ENCODE results near the gene TRIM7.

TRIM7 gene

DNA sequence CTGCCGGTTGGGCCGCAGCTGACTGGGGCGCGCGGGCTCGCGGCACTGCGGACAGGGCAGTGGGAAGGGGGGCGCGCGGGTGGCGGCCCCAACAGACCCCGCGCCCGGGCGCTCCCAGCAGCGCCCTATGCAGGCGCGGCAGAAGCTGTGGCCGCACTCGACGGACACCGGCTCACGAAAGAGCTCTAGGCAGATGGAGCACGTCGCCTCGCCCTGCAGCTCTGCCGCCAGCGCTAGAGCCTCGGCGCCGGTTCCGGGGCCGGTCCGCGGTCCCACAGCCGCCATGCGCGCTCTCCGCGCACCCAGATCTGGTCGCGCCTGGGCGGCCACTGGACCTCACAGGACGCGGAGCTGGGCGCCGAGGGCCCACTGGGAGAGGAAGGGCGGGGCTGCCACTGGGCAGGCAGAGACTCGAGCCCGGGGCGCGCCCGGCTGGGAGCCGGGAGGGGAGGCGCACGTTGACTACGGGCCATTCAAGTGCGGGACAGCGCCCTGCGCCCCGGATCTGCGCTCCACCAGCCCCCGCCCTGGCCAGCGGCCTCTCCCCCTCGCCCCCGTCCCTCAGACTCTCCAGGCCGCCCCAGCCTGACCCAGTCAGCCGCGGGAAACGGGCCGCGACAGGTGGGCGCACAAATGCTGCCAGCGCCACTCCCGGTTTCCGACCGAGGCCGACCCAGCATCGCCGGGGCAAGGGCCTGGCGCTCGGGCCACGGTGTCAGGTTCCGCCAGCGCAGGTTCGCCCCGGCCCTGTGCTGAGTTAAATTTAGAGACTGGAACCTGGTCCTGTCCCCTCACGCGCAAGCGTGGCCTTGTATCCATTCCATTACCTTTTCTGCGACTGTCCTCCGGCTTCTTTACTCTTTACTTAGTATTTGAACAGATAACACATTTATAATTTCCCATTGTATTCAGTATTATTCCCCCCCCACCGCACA is at the start of gene TRIM7:
TSS of gene TRIM7 (minus strand) at position 371 of the 935 bp plus-strand sequence. CDS start at position 285, 86 bp downstream.
- DNase-seq (ENCODE audit: low spot score): no peak

DNA sequence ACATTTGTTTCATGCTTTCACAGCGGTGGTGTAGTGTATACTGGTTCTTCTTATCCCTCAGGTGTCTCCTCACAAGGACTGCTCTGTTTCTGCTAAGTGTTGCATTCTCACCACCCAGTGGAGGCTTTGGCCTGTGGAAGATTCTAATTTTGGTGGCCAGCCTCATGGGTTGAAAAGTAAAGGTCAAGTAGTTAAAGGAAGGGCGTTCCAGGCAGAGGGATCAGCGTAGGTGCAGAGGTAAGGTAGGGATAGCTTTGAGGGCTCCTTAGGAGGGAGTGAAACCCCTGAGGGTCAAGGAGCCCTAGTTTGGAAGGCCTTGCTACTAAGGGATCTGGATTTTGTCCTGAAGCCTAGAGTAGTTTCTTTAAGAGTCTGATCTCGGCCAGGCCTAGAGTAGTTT is 43.3 kb upstream of the TRIM7 start:
- no peak for DNase-seq (ENCODE audit: low spot score)

GRCh38 chr5:181246276-181247049 is 41.5 kb upstream of the TRIM7 start:
- DNase-seq (ENCODE audit: low spot score): peak; percentile 85

GRCh38 chr5:181245427-181246275 is 40.7 kb upstream of the TRIM7 start:
- DNase-seq (ENCODE audit: low spot score): no peak

DNA sequence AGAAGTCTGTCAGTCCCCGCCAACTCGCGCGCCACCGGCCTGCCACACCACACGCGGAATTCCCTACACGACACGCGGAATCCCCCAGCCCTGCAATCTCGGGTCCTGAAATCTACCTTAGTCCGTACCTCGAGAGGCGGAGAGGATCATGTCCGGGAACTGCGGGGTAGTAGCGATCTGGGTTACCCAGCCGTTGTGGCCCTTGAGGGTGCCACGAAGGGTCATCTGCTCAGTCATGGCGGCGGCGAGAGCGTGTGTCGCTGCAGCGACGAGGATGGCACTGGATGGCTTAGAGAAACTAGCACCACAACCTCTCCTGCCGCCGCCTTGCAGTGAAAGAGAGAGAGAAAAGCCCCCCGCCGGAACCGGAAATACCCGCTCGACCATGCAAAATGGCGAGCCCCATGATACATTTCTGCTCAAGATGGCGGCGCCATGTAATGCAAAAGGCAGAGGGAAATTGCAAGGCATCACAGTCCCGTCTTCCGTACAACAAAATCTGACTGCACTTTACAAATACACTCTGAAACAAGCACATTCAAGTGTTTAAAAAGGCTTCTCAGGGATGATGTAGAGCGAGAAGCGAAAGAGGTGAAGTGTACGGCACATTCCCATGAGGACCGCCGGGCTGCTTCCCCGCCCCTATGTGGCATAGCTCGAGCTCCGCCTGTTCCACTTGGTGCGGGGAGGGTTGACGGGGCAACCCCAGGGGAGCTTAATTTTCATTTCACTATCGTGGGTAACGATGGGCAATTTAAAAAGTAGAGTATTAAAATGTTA is 38.8 kb upstream of the TRIM7 start, which contains the start of gene RACK1:
TSS of gene RACK1 (minus strand) at position 343 of the 780 bp plus-strand sequence. CDS start at position 237, 106 bp downstream.
- peak; percentile 85 for DNase-seq (ENCODE audit: low spot score)

GRCh38 chr5:181243018-181243563 is 38.1 kb upstream of the TRIM7 start:
- no peak for DNase-seq (ENCODE audit: low spot score)

DNA sequence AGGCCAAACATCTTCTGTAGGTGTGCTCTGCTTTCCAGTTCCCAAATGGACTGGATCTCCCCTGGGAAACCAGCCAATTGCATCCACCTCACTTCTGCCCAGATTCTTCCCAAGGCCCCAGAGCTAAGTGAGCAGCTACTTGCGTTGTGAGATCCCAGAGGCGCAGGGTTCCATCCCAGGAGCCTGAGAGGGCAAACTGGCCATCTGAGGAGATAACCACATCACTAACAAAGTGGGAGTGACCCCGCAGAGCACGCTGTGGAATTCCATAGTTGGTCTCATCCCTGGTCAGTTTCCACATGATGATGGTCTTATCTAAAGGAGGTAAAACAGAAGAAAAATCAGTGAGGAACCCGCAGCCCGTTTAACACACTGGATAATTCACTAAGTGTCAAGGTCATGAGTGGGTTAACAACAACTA is 37.0 kb upstream of the TRIM7 start:
- no peak for DNase-seq (ENCODE audit: low spot score)

- DNase-seq (ENCODE audit: low spot score): no peak
Observed at GRCh38 chr5:181241393-181241975, 36.5 kb upstream of the TRIM7 start.

DNA sequence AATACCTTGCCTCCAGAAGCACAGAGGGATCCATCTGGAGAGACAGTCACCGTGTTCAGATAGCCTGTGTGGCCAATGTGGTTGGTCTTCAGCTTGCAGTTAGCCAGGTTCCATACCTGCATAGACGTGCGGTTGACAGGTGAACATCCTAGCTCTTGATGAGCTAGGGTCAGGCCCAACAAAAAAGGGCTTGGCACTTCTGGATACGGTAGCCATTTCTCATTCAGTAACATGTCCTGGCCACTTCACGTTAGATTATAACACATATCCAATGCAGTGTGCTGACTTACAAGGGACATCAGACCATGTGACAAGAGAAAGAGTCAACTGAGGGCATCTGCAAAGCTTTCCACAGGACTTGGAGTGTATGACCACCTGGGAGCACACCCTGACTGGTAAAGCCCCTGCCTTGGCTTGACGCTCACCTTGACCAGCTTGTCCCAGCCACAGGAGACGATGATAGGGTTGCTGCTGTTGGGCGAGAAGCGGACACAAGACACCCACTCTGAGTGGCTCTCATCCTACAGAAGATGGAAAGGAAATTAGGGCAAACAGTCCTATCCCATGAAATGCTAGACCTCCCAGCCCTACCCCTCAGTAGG is 34.2 kb upstream of the TRIM7 start:
- DNase-seq (ENCODE audit: low spot score): no peak

DNA sequence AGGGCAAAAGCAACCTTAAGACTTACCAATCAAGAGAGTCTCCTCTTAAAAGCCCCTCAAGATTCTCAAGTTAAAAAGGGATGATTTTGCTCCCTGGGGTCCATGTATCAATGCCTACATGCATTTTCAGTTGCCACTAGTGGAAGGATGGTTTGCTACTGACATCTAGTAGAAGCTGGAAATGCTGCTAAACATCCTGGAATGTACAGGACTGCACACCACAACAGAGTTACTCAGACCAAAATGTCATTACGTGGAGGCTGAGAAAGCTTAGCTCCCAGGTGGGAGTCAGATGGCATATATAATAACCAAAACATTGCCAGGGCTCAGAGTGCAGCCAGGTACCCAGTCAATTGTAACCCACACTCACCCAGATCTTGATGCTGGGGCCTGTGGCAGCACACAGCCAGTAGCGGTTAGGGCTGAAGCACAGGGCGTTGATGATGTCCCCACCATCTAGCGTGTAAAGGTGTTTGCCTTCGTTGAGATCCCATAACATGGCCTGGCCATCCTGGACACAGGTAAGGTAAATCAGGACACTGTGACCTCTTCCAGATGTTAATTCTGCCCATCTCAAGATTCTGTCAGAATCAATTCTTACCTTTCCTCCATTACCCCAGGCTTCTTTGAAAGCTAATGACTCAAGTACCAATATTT is 32.9 kb upstream of the TRIM7 start:
- no peak for DNase-seq (ENCODE audit: low spot score)

- no peak for DNase-seq (ENCODE audit: low spot score)
Observed at GRCh38 chr5:181236954-181237641, 32.1 kb upstream of the TRIM7 start.

- DNase-seq (ENCODE audit: low spot score): no peak
Observed at GRCh38 chr5:181236471-181236870, 31.5 kb upstream of the TRIM7 start.

- no peak for DNase-seq (ENCODE audit: low spot score)
Observed at GRCh38 chr5:181235689-181236366, 30.8 kb upstream of the TRIM7 start.

DNA sequence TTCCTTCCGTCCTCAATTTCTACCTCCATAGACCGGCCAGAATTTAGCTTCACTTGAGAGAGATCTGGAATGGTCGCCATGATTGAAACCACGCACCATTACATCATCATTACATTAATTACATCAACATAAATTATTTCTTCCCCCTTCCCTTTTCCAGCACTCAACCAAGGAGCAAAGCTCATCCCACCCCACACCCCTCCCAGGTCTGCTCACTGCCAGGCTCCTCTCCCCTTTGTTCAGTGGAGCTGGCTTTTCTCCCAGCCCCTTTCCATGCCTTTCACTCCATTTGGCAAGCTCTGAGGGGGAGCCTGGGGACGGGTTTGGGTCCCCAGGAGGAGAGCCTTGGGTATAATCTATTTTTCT is 30.3 kb upstream of the TRIM7 start:
- no peak for DNase-seq (ENCODE audit: low spot score)

DNA sequence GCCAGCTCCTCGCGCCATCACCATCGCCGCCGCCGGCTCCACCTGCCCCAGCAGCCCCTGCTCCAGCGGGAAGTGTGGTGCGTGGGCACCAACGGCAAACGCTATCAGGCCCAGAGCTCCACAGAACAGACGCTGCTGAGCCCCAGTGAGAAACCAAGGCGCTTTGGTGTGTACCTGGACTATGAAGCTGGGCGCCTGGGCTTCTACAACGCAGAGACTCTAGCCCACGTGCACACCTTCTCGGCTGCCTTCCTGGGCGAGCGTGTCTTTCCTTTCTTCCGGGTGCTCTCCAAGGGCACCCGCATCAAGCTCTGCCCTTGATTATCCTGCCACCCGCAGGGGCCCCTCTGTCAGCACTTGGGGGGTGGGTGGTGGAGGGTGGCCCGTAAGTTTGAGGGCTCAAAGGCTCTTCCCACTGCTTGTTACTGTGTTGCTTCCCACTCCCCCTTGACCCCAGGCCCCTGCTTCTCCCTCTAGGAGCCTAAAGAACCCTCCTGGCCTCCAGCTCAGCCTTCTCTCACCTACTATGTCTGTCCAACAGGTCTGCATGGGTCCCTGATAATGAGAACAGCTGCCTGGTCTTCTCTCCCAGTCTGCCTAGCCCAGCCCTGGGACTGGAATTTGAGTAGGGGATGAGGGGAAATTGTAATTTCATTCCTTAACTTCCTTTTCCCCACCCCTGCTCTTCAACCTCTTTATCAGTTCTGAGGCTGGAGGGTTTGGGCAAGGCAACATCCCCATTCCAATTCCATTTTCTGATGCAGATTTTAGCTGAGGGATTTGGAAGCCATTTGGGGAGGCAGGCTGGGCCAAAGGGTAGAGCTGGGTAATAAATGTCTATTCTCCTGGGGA is 29.7 kb upstream of the TRIM7 start:
- DNase-seq (ENCODE audit: low spot score): no peak

DNA sequence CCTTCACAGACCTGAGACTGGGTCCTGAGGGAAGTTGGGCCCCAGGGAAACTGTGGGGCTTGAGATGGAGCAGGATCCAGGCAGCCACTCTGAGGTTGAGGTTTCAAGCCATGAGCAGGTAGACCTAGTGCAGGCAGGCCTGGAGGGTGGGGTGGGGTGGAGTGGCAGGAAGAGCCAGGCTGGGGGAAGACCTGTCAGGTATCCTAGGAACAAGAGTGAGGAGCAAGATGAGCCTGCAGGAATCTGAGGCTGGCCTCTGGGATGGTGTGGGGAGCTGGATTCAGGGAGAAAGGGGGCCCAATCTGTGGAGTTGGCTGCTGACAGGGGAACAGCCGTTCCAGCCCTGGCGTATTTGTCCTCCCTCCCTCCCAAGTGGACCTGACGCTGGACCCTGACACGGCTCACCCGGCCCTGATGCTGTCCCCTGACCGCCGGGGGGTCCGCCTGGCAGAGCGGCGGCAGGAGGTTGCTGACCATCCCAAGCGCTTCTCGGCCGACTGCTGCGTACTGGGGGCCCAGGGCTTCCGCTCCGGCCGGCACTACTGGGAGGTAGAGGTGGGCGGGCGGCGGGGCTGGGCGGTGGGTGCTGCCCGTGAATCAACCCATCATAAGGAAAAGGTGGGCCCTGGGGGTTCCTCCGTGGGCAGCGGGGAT is 28.9 kb upstream of the TRIM7 start:
- DNase-seq (ENCODE audit: low spot score): no peak
